Fibroblast of lung (primary cell): Measurements from ENCODE around the gene HECW1. TPM values are rescaled to one million over a fixed set of nuclear protein-coding genes. Genes with fewer than 3 reads are reported as not detected.

Experiments
- DNase-seq, 2 donors: peaks; one replicate each; pipeline versions ENCODE4 v3.0.0 to v3.0.0-alpha.2; 2010; ENCODE audit warnings: low read depth in 2 of 2
- H2AFZ ChIP-seq: 2 replicates; pipeline ENCODE4 v1.5.1; 2012; ENCODE audit warnings: low read length, control low read depth, inconsistent platforms
- H3K27ac ChIP-seq: 2 replicates; pipeline ENCODE4 v1.5.1; 2011; ENCODE audit warnings: low read length, control low read depth; ENCODE audit not compliant: insufficient read depth
- H3K27me3 ChIP-seq: 2 replicates; pipeline ENCODE4 v1.5.1; 2011; ENCODE audit warnings: mild to moderate bottlenecking, low read length; ENCODE audit not compliant: control insufficient read depth, insufficient read depth
- H3K36me3 ChIP-seq: 2 replicates; pipeline ENCODE4 v1.5.1; 2011; ENCODE audit warnings: low read length; ENCODE audit not compliant: control insufficient read depth, insufficient read depth
- H3K4me1 ChIP-seq: 2 replicates; pipeline ENCODE4 v1.5.1; 2011; ENCODE audit warnings: low read length; ENCODE audit not compliant: control insufficient read depth, insufficient read depth; ENCODE audit errors: extremely low read depth
- H3K4me2 ChIP-seq: 2 replicates; pipeline ENCODE4 v1.5.1; 2011; ENCODE audit warnings: low read length, control low read depth; ENCODE audit not compliant: insufficient read depth; ENCODE audit errors: extremely low read depth
- H3K4me3 ChIP-seq, 4 experiments: fragments of 200-600 bp in 1 of 4; sonication (generic) in 1 of 4; replicated peaks in 1 of 4; 2 replicates each; pipeline ENCODE4 v1.5.1; 2011 to 2016; ENCODE audit warnings: low read length in 4 of 4, low read depth in 3 of 4, mild to moderate bottlenecking in 3 of 4, control low read depth in 2 of 4, inconsistent platforms in 1 of 4, mixed read lengths in 1 of 4; ENCODE audit not compliant: insufficient read depth in 1 of 4; ENCODE audit errors: control extremely low read depth in 1 of 4
- H3K79me2 ChIP-seq: 2 replicates; pipeline ENCODE4 v1.5.1; 2012; ENCODE audit warnings: mild to moderate bottlenecking, low read length, inconsistent platforms; ENCODE audit not compliant: control insufficient read depth, insufficient read depth
- H3K9ac ChIP-seq: 2 replicates; pipeline ENCODE4 v1.5.1; 2011; ENCODE audit warnings: mild to moderate bottlenecking, low read length, control low read depth; ENCODE audit not compliant: insufficient read depth
- H3K9me3 ChIP-seq: 2 replicates; pipeline ENCODE4 v1.5.1; 2012; ENCODE audit warnings: low read depth, low read length; ENCODE audit not compliant: control insufficient read depth, insufficient read depth
- H4K20me1 ChIP-seq: 2 replicates; pipeline ENCODE4 v1.5.1; 2011; ENCODE audit warnings: low read length; ENCODE audit not compliant: control insufficient read depth, insufficient read depth; ENCODE audit errors: extremely low read depth
- EZH2 ChIP-seq: IDR thresholded peaks from 2 replicates; pipeline ENCODE4 v1.5.1; 2012; ENCODE audit warnings: low read length, control low read depth, mild to moderate bottlenecking; ENCODE audit errors: missing control alignments
- polyA plus RNA-seq, 2 donors: library from polyadenylated mRNA; depleted of rRNA in 1 of 2; stranded (reverse) in 1 of 2; unstranded in 1 of 2; fragments of >200 nt; gene quantifications; 2 replicates each; pipeline ENCODE4 v1.2.1, GENCODE V29; 2011 to 2012; ENCODE audit warnings: missing spikeins in 1 of 2
- total RNA-seq: library from RNA; depleted of rRNA; stranded (reverse); fragments of >200 nt; gene quantifications from 2 replicates; pipeline ENCODE4 v1.2.1, GENCODE V29; 2014
- TF ChIP-seq, protein P1 (sequence below), 2 donors: IDR thresholded peaks in 1 of 2; conservative IDR thresholded peaks in 1 of 2; 1 replicate in 1 of 2; 2 replicates in 1 of 2; pipeline ENCODE4 v1.5.1; 2011 to 2012; ENCODE audit warnings: low read length in 2 of 2, control low read depth in 1 of 2, inconsistent platforms in 1 of 2, low read depth in 1 of 2, mild to moderate bottlenecking in 1 of 2

Gene HECW1
- total and polyA plus RNA-seq, 2 donors (not counting 1 experiment from before 2014, with no cell fraction given): 1.1 to 6.1 TPM

DNA sequence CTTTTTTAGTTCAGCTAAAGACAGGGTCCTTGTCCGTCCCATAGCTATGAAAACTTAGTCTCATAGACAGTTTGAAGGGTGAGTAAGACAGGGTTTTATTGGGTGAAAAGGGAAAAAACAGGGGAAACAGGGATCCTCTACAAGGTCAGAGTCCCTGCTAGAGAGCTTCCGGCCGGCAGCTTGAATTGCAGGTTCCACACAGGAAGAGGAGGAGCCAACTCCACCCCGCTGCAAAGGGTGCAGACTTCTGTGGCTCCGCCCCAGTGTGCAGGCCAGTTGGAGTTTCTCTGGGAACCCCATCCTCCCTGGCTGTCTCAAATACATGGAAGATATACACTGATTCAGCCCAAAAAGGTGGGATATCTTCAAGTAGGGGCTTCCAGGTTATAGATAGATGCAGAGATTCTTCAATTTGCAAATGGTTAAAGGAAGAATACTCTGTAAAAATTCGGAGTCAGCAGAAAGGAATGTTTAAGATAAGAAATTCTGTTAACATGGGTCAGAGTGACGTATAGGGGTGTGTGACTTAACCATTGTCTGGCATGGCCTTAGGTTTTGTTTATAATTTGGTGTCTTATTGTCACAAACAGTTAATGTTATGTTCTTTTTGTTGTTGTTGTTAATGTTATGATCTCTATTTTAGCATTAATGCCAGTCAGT lies 34.6 kb upstream of the HECW1 start:
- H2AFZ ChIP-seq: no peak overlapping the region
- no peak overlapping the region for H3K27ac ChIP-seq
- no peak overlapping the region for H3K4me3 ChIP-seq
- H3K9ac ChIP-seq: no peak overlapping the region
- no peak overlapping the region for H3K4me2 ChIP-seq
- H3K4me1 ChIP-seq: no peaks in the 10 kb centered on the region
- no peaks in the 10 kb centered on the region for H3K36me3 ChIP-seq
- no peaks in the 10 kb centered on the region for H4K20me1 ChIP-seq
- no peaks in the 10 kb centered on the region for H3K27me3 ChIP-seq
- H3K79me2 ChIP-seq: no peaks in the 10 kb centered on the region
- H3K9me3 ChIP-seq: no peaks in the 10 kb centered on the region
- peak; percentile 18 to 45 for DNase-seq
- TF ChIP-seq, protein P1, sequence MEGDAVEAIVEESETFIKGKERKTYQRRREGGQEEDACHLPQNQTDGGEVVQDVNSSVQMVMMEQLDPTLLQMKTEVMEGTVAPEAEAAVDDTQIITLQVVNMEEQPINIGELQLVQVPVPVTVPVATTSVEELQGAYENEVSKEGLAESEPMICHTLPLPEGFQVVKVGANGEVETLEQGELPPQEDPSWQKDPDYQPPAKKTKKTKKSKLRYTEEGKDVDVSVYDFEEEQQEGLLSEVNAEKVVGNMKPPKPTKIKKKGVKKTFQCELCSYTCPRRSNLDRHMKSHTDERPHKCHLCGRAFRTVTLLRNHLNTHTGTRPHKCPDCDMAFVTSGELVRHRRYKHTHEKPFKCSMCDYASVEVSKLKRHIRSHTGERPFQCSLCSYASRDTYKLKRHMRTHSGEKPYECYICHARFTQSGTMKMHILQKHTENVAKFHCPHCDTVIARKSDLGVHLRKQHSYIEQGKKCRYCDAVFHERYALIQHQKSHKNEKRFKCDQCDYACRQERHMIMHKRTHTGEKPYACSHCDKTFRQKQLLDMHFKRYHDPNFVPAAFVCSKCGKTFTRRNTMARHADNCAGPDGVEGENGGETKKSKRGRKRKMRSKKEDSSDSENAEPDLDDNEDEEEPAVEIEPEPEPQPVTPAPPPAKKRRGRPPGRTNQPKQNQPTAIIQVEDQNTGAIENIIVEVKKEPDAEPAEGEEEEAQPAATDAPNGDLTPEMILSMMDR (conservative IDR thresholded peaks at IDR 0.05 in 1 of 2, IDR thresholded peaks at IDR 0.05 in 1 of 2; ENCODE audit: low read depth in 1 of 2, low read length in 2 of 2): no peak
- TF ChIP-seq EZH2: no peak

GRCh38 chr7:43078794-43079193 lies 33.7 kb upstream of the HECW1 start:
- no peaks in the 10 kb centered on the region for H3K79me2 ChIP-seq
- DNase-seq: no peak
- H3K27ac ChIP-seq: no peak overlapping the region
- TF ChIP-seq EZH2: no peak
- TF ChIP-seq, protein P1 (conservative IDR thresholded peaks at IDR 0.05 in 1 of 2, IDR thresholded peaks at IDR 0.05 in 1 of 2; ENCODE audit: low read depth in 1 of 2, low read length in 2 of 2): no peak
- no peak overlapping the region for H3K4me3 ChIP-seq
- H4K20me1 ChIP-seq: no peaks in the 10 kb centered on the region
- no peaks in the 10 kb centered on the region for H3K36me3 ChIP-seq
- H3K27me3 ChIP-seq: no peaks in the 10 kb centered on the region
- H2AFZ ChIP-seq: no peak overlapping the region
- H3K4me1 ChIP-seq: no peaks in the 10 kb centered on the region
- H3K4me2 ChIP-seq: no peak overlapping the region
- no peaks in the 10 kb centered on the region for H3K9me3 ChIP-seq
- H3K9ac ChIP-seq: no peak overlapping the region

DNA sequence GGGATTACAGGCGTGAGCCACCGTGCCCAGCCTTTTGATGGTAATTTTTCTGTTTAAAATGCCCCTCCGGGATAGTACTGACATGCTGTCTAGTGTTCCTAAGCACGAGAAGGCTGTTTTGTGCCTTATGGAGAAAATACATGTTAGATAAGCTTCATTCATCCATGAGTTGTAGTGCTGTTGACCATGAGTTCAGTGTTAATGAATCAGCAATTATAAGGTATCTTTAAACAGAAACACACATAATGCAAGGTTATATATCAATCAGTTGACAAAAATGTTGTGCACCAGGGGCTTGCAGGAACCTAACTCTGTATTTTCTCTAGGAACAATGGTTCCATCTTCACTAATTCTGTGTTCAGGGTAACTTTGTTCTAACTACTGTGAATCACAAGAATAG lies 30.8 kb upstream of the HECW1 start:
- Histone ChIP-seq H3K4me3 (no peak overlapping the region), H3K4me1 (no peaks in the 10 kb centered on the region), H3K9ac (no peak overlapping the region), H3K27me3 (peaks cover 13% of the 10 kb centered on the region), H3K36me3 (no peaks in the 10 kb centered on the region), H4K20me1 (no peaks in the 10 kb centered on the region), H2AFZ (no peak overlapping the region), H3K9me3 (no peaks in the 10 kb centered on the region), H3K79me2 (no peaks in the 10 kb centered on the region), H3K4me2 (no peak overlapping the region), H3K27ac (no peak overlapping the region)
- TF ChIP-seq EZH2: no peak
- TF ChIP-seq, protein P1 (conservative IDR thresholded peaks at IDR 0.05 in 1 of 2, IDR thresholded peaks at IDR 0.05 in 1 of 2; ENCODE audit: low read depth in 1 of 2, low read length in 2 of 2): no peak
- DNase-seq: no peak
